Esophagus squamous epithelium (tissue), 5 donors: Measurements from ENCODE around the gene PIK3R5. TPM values are rescaled to one million over a fixed set of nuclear protein-coding genes. Genes with fewer than 3 reads are reported as not detected.

Source experiments
- DNase-seq: peaks from one replicate; lab custom pipeline; 2025; lab: John Stamatoyannopoulos, UW
- H3K27ac ChIP-seq, 4 donors: fragments of 200-600 bp; sonication (generic); one replicate each; pipeline ENCODE4 v1.5.1; 2016 to 2019; ENCODE audit warnings: mild to moderate bottlenecking in 1 of 4
- H3K27me3 ChIP-seq, 4 donors: fragments of 200-600 bp; sonication (generic); 1 replicate in 3 of 4; 2 replicates in 1 of 4; pipeline versions ENCODE4 v1.5.1 to v1.6.0; 2017 to 2021; ENCODE audit warnings: antibody characterized with exemption in 1 of 4
- H3K36me3 ChIP-seq, 3 donors: fragments of 200-600 bp; sonication (generic); one replicate each; pipeline ENCODE4 v1.5.1; 2016 to 2019
- H3K4me1 ChIP-seq, 3 donors: fragments of 200-600 bp; sonication (generic); one replicate each; pipeline ENCODE4 v1.5.1; 2017 to 2019
- H3K4me3 ChIP-seq, 4 donors: fragments of 200-600 bp; sonication (generic); 1 replicate in 3 of 4; 2 replicates in 1 of 4; pipeline ENCODE4 v1.5.1; 2016 to 2019; ENCODE audit warnings: mild to moderate bottlenecking in 2 of 4, moderate library complexity in 1 of 4
- H3K9me3 ChIP-seq, 3 donors: fragments of 200-600 bp; sonication (generic); one replicate each; pipeline ENCODE4 v1.5.1; 2016 to 2019
- POLR2A ChIP-seq, 4 donors: fragments of 450-650 bp; IDR thresholded peaks; one replicate each; pipeline ENCODE4 v1.6.1; 2017; ENCODE audit warnings: antibody characterized with exemption in 4 of 4, mild to moderate bottlenecking in 4 of 4, moderate library complexity in 3 of 4
- WGBS, 2 donors: methylation state at CpG; one replicate each; pipeline ENCODE4 v1.1.5; 2018; 5-methylcytosine and 5-hydroxymethylcytosine counted together
- intact Hi-C: fragments of 100-400 bp; cut with DNase I; formaldehyde crosslinking; loops from one replicate; pipeline ENCODE4 v1.15.0; 2022
- total RNA-seq, 4 donors: library from RNA; depleted of rRNA; stranded (reverse); fragments of >200 nt; gene quantifications; one replicate each; pipeline ENCODE4 v1.1.0, GENCODE V29; 2016
- TF ChIP-seq, protein P1 (sequence below), 6 experiments: fragments of 450-650 bp in 4 of 6; fragments of 200-600 bp in 2 of 6; sonication (generic) in 2 of 6; IDR thresholded peaks; one replicate each; pipeline ENCODE4 v1.5.1; 2016 to 2019; ENCODE audit warnings: antibody characterized with exemption in 6 of 6, mild to moderate bottlenecking in 4 of 6, moderate library complexity in 4 of 6
- donor health status: DM: yes; HTN: yes; CAD: no.

PIK3R5 gene
- total RNA-seq, 4 donors from 2014 or later, result 1.8 to 8.8 (median 3.1) TPM

DNA sequence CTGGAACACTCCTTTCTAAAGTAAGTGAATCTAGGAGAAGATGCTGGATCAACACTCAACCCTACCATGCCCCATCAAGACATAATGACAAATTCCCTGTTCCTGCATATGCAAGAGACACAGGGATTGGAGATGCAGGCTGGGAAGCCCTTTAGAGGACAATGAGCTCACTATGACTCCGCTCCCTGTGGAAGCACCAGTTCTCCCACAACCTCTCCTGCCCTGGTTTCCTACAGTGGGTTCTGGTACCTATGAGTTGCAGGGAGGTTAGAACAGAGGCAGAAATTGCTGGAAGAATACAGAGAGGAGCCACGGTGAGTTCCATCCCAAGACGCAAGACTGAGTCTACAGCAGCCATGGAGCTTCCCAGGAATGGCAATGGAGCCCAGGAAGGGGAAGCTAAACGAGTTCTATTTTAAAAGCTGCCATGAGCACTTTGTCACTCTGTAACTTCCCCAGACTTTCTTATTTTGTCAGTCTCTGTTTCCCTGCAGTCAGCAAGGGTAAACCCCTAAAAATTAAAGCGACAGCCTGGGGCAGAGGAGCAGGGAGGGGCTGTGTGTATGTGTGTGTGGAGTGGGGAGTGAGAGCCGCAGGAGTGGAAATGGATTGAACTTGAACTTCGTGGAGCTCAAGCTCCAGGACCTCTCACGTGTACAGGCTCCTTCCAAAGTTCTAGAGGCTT lies 55.8 kb downstream of the PIK3R5 start:
- 62 to 67% methylated on average over 8 of the region's 8 CpGs for WGBS, 2 donors
- no peak overlapping the region for H3K27ac ChIP-seq

GRCh38 chr17:8905331-8905730 lies 60.2 kb downstream of the PIK3R5 start:
- Histone ChIP-seq H3K9me3 (no peaks in the 10 kb centered on the region), H3K4me3 (no peak overlapping the region), H3K4me1 (no peaks in the 10 kb centered on the region), H3K27me3 (peaks cover 0 to 16% (median 0%) of the 10 kb centered on the region in 4 donors), H3K27ac (no peak overlapping the region), H3K36me3 (no peaks in the 10 kb centered on the region)
- TF ChIP-seq, protein P1, sequence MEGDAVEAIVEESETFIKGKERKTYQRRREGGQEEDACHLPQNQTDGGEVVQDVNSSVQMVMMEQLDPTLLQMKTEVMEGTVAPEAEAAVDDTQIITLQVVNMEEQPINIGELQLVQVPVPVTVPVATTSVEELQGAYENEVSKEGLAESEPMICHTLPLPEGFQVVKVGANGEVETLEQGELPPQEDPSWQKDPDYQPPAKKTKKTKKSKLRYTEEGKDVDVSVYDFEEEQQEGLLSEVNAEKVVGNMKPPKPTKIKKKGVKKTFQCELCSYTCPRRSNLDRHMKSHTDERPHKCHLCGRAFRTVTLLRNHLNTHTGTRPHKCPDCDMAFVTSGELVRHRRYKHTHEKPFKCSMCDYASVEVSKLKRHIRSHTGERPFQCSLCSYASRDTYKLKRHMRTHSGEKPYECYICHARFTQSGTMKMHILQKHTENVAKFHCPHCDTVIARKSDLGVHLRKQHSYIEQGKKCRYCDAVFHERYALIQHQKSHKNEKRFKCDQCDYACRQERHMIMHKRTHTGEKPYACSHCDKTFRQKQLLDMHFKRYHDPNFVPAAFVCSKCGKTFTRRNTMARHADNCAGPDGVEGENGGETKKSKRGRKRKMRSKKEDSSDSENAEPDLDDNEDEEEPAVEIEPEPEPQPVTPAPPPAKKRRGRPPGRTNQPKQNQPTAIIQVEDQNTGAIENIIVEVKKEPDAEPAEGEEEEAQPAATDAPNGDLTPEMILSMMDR (IDR thresholded peaks at IDR 0.05), result no peak
- TF ChIP-seq POLR2A (IDR thresholded peaks at IDR 0.05), result no peak
- no peak for DNase-seq
- intact Hi-C loops, result no loop called here
- 67 to 77% methylated on average over 6 to 7 of the region's 7 CpGs for WGBS, 2 donors

More for the DNA sequence above, 55.8 kb downstream of the PIK3R5 start:
- no peak for DNase-seq
- Histone ChIP-seq H3K27me3 (peaks cover 0 to 33% (median 0%) of the 10 kb centered on the region in 4 donors), H3K4me1 (no peaks in the 10 kb centered on the region), H3K4me3 (no peak overlapping the region), H3K9me3 (no peaks in the 10 kb centered on the region), H3K36me3 (no peaks in the 10 kb centered on the region)
- TF ChIP-seq POLR2A (IDR thresholded peaks at IDR 0.05), result no peak
- TF ChIP-seq, protein P1 (IDR thresholded peaks at IDR 0.05), result no peak
- intact Hi-C loops, result no loop called here

GRCh38 chr17:8904686-8905085 lies 60.8 kb downstream of the PIK3R5 start:
- no peak for DNase-seq
- no peak overlapping the region for H3K4me3 ChIP-seq
- WGBS, 2 donors, result 76 to 88% methylated on average over 5 of the region's 5 CpGs

DNA sequence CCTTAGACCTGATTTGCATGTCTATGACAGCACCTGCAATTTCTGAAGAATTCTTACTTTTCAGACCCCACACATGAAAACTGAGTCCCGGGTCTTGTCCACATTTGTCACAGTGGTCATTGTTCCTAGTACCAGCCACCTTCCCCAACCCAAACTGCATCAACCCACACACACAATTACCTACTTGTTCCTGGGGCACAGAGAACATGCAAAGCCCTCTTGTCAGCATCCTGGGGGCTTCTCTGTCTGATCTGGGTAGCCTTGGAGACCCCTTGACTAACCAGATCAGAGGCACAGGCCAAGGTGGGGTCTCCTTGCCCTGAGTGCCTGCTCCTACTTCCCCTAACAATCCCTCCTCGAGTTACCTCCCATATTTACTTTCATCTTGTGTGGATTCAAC lies 61.3 kb downstream of the PIK3R5 start:
- TF ChIP-seq, protein P1 (IDR thresholded peaks at IDR 0.05), result no peak
- no peak for TF ChIP-seq POLR2A (IDR thresholded peaks at IDR 0.05)
- no peaks in the 10 kb centered on the region for H3K9me3 ChIP-seq
- intact Hi-C loops, result no loop called here
- H3K27me3 ChIP-seq, result peaks cover 0 to 16% (median 0%) of the 10 kb centered on the region in 4 donors
- no peak overlapping the region for H3K4me3 ChIP-seq
- H3K4me1 ChIP-seq, result no peaks in the 10 kb centered on the region
- 60% methylated on average over 2 of the region's 2 CpGs for WGBS, 2 donors
- H3K36me3 ChIP-seq, result no peaks in the 10 kb centered on the region
- no peak for DNase-seq
- no peak overlapping the region for H3K27ac ChIP-seq

More at GRCh38 chr17:8904686-8905085, 60.8 kb downstream of the PIK3R5 start:
- Histone ChIP-seq H3K4me1 (no peaks in the 10 kb centered on the region), H3K9me3 (no peaks in the 10 kb centered on the region), H3K36me3 (no peaks in the 10 kb centered on the region), H3K27me3 (peaks cover 0 to 16% (median 0%) of the 10 kb centered on the region in 4 donors), H3K27ac (no peak overlapping the region)
- intact Hi-C loops, result no loop called here
- no peak for TF ChIP-seq POLR2A (IDR thresholded peaks at IDR 0.05)
- TF ChIP-seq, protein P1 (IDR thresholded peaks at IDR 0.05), result no peak
